DMS53 treated with DMSO at 0.1 percent for 48 hours (cell line): ENCODE results near the gene SLC22A23.
A peak's percentile ranks its signal among the peaks of the same experiment; 100 is the strongest.

Source experiments
- DNase-seq: peaks from one replicate; lab custom pipeline; 2025; ENCODE audit not compliant: unreplicated experiment; lab: John Stamatoyannopoulos, UW

The SLC22A23 gene

DNA sequence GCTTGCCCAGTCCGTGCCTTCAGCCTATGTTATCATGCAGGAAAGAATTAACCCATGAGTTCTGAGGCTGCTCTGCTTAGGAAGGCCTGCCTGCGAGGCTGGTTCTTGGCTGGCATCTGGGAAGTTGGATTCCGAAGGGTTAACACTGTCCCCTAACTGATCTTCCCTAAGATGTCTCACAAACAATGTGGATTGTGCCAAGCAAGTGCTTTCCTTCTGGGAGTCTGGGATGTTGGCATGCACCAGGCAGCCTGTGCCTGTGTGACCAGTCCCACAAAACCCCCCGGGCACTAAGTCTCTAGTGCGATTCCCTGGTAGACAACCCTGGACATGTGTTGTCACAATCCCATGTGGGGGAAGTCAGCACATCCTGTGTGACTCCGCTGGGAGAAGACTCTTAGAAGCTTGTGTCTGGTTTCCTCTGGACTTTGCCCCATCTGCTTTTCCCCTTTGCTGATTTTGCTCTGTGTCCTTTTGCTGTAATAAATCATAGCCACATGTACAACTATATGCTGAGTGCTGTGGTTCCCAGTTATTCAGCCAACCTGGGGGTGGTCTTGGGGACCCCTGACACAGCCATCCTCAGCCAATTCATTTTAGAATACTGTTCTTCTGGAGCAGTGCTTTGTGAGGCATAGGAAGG, 83.8 kb downstream of the SLC22A23 start:
- peak; percentile 43 for DNase-seq

GRCh38 chr6:3372184-3372846, 84.5 kb downstream of the SLC22A23 start:
- DNase-seq, result no peak

DNA sequence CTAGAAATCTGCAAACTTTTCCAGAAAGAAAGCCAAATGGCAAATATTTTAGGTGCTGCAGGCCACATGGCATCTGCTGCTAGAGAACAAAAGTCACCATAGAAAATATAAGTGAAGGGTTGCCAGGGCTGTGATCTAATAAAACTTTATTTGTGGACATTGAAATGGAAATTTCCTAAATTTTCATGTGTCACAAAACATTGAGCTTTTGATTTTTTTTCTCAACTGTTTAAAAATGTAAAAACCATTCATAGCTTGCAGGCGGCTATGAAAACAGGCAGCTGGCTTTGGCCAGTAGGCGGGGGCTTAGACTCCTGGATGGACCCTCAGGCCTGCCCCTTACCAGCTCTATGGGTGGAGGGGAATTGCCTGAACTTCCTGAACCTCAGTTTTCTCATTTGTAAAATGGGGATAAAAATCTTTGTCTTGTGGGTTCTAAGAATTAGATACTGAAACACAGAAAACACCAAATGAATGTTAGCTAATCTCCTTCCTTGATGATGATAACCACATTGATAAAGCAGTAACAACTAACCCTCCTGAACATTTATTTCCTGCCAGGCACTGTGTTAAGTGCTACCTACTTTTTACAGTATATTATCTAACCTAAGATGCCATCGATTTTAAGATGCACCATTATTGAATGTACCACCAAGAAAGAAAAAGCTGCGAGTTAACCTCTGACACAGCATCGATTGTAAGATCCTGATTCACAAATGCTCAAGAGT, 85.5 kb downstream of the SLC22A23 start:
- DNase-seq, result no peak

DNA sequence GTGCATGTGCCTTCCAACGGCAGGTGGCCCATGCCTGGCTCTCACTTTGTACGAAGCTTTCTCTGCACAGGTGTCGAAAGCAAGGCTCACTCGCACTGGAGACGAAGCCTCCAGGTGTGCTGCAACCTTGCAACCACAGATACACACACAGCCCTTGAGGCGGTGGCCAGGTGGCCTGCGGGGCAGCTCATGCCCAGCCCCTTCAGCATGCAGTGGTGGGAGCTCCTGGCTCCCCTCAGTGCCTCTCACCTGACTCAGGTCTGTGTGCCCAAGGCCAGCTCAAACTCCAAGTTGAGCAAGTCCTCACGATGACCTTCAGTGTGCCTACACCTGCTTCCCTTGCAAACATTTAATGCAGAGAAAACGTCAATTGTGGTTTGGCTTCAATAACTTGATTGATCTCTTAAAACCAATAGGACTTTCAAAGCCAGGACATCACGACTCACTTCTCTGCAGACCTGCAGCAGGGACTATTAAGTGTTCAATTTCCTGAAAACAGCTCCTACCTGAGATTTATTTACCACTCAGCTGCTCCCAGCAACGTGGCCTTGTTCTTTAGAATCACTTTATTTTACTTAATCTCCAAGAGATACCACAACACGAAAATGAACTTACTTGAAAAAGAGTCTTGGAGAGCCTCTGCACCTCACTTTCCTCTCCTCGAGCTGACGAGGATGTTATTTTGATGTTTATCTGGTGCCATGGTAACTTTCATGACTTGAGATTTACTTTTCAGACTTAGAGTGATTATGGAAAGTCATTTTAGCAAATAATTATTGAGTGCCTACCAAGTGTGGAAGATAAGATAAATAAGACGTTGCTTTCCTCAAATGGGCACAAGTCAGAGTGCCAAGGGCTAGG, 86.3 kb downstream of the SLC22A23 start:
- DNase-seq, result no peak

GRCh38 chr6:3369985-3370360, 86.9 kb downstream of the SLC22A23 start:
- no peak for DNase-seq

GRCh38 chr6:3368685-3369084, 88.2 kb downstream of the SLC22A23 start:
- no peak for DNase-seq

DNA sequence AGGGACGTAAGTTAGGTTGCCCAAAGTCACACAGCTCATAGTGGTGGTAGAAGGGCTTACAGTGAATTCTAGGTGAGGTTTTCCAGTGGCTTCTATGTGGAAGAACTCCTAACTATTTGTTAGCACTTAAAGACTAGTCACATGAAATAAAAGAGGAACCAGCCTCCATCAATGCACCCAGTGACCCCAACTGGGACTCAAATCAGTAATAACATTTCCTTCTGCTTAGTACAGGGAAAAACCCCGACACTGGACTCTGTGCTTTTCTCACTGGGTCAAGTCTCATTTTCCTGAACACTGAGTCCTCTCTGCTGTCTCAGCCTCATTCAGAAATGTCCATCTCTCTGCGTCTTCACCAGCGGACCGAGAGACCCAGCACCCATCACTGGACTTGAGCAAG, 89.2 kb downstream of the SLC22A23 start:
- DNase-seq, result no peak

DNA sequence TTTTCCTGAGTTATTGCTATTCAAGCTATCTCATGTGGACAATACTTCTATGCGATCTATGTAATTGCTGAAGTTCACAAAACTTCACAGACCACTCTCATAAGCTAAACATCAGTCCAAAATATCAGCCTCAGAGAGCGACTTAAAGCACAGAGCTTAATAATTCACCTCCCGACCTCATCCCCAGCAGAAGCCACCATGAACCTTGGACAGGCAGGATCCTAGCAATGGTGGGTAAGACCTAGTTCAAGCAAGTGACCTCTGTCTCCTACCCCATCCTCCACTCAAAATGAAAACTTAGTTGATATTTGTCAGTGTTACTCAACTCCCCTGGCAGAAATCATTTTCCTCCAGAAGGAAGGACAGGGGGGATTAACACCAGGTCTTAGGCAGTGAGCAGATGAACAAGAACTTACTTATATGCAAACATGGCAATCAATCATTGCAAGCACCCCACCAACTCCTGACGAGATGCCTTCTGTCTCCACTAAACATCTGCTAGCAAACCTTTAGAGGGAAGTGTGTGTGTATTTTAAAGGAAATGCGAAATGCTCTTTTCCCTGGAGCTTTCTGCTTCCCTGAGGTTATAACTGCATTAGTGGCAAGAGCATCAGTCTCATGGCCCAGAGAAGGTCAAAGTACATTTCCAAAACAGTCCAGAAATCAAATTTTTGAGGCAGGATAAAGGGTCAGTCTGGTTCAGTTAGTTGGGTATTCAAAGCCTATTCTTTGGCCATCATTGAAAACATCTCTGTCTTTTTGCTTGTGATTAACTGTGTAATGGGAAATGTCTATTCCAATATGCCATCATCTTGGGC, 90.0 kb downstream of the SLC22A23 start:
- no peak for DNase-seq

DNA sequence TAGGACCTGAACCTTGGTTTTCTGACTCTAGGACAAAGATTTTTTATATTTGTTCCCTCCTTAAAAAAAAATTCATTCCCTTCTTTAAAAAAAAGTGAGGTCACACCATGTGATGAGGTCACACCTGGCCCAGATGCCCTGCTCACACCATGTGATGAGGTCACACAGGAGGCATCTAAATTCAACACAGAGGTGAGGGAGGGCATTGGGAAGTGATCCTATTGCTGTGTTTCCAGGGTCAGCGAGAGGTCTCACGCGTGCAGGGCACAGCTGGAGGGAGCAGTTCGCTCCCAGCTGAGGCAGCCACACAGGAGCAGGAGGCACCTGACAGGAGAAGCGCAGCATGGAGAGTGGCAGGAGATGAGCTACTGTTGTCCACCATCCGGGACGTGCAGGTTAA, 92.5 kb downstream of the SLC22A23 start:
- DNase-seq, result no peak

- peak; percentile 74 for DNase-seq
Observed at GRCh38 chr6:3363296-3364025, 93.4 kb downstream of the SLC22A23 start.

GRCh38 chr6:3361312-3362037, 95.4 kb downstream of the SLC22A23 start:
- no peak for DNase-seq

DNA sequence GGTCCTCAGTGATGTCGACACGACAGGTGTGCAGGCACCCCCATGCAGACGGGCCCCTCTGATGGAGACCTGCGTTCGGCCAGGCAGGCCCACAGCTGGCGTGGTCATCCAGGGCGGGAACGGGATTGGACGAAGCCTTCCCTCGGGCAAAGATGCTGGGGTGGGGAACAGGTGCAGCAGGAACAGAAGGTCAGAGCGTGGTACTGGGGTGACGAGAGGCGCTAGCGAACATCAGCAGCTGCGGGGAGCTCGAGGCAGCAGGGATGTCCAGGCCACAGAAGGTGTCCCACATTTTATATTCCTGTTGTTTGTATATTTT, 96.2 kb downstream of the SLC22A23 start:
- DNase-seq, result no peak

GRCh38 chr6:3359973-3360726, 96.7 kb downstream of the SLC22A23 start:
- no peak for DNase-seq

- DNase-seq, result no peak
Observed at GRCh38 chr6:3359101-3359752, 97.6 kb downstream of the SLC22A23 start.

DNA sequence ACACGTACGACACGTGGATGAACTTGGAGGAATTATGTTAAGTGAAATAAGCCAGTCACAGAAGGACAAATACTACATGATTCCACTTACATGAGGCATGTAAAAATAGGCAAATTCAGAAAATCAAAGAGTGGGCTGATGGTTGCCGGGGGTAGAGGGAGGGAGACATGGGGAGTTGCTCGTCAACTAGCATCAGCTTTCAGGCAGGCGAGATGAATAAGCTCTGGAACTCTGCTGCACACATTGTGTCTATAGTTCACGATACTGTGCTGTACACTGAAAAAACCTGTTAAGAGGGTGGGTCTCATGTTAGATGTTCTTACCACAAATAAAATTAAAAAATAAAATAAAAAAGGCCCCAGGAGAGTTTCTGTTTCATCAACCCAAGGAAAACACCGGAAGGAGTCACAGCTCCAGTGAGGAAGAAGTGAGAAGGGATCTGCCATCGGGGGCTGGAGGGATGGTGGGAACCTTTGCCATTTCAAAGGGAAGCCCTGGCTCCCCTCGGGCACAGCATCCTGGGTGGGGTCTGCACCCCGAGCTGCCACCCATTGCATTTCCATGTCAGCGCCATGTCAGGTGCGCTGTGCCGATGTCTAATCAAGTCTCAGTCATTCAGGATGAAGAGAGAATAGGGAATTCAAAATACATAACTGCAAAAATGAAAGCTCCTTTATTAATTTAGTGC, 98.3 kb downstream of the SLC22A23 start:
- no peak for DNase-seq

DNA sequence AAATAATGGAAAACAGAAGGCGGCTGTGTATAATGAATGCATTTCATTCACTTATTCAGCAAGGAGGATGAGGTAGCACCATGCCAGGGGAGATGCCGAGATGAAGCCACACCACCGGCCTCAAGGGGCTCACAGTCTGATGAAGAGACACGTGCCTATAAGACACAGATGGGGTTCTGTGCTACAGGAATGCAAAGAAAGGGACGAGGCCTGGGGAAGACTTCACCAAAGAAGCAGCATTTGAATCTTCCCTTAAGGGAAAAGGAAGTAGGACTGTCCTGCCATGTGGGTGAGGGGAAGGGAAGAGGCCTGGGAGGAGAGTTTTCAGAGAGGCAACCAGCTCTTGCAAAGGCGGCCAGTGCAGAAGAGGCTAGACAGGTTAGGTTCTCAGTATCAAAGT, 99.2 kb downstream of the SLC22A23 start:
- DNase-seq, result no peak

GRCh38 chr6:3356824-3357420, 99.9 kb downstream of the SLC22A23 start:
- peak; percentile 65 for DNase-seq
